GM18867 (cell line): ENCODE results near the gene ASCL2.

Experiments used
- ATAC-seq: cut with Tn5 transposase; IDR thresholded peaks from one replicate; pipeline ENCODE4 v1.9.1; 2021; ENCODE audit warnings: mild to moderate bottlenecking, moderate library complexity; ENCODE audit not compliant: unreplicated experiment

Gene ASCL2

GRCh38 chr11:2263071-2263565, 7.3 kb downstream of the ASCL2 start:
- ATAC-seq, result no peak

GRCh38 chr11:2262301-2263070, 7.9 kb downstream of the ASCL2 start:
- ATAC-seq, result no peak

- ATAC-seq, result no peak
Measured at GRCh38 chr11:2261436-2262230, 8.8 kb downstream of the ASCL2 start.

- ATAC-seq, result no peak
Measured at GRCh38 chr11:2260491-2261364, 9.7 kb downstream of the ASCL2 start.

- no peak for ATAC-seq
Measured at GRCh38 chr11:2259897-2260451, 10.4 kb downstream of the ASCL2 start.

- no peak for ATAC-seq
Measured at GRCh38 chr11:2259466-2259830, 10.9 kb downstream of the ASCL2 start.

- no peak for ATAC-seq
Measured at GRCh38 chr11:2258501-2259465, 11.6 kb downstream of the ASCL2 start.

- ATAC-seq, result no peak
Measured at GRCh38 chr11:2256951-2257700, 13.3 kb downstream of the ASCL2 start.

- ATAC-seq, result no peak
Measured at GRCh38 chr11:2256293-2256913, 14.0 kb downstream of the ASCL2 start.

- ATAC-seq, result no peak
Measured at GRCh38 chr11:2252018-2252417, 18.4 kb downstream of the ASCL2 start.

- ATAC-seq, result no peak
Measured at GRCh38 chr11:2251138-2251537, 19.2 kb downstream of the ASCL2 start.

- ATAC-seq, result no peak
Measured at GRCh38 chr11:2250485-2250884, 19.9 kb downstream of the ASCL2 start.

GRCh38 chr11:2250041-2250440, 20.3 kb downstream of the ASCL2 start:
- no peak for ATAC-seq

- no peak for ATAC-seq
Measured at GRCh38 chr11:2249189-2249916, 21.0 kb downstream of the ASCL2 start.

GRCh38 chr11:2248762-2249161, 21.6 kb downstream of the ASCL2 start:
- no peak for ATAC-seq

- no peak for ATAC-seq
Measured at GRCh38 chr11:2248242-2248641, 22.1 kb downstream of the ASCL2 start.

GRCh38 chr11:2247496-2247895, 22.9 kb downstream of the ASCL2 start:
- ATAC-seq, result no peak

GRCh38 chr11:2240834-2241233, 29.6 kb downstream of the ASCL2 start:
- ATAC-seq, result no peak
